Cardiac muscle cell (in vitro differentiated cells and primary cell): ENCODE measurements around the gene ASS1. TPM values are rescaled to one million over a fixed set of nuclear protein-coding genes. Genes with fewer than 3 reads are reported as not detected.

Experiments
- DNase-seq, 2 donors: peaks; one replicate each; pipeline versions ENCODE4 v3.0.0 to v3.0.0-alpha.2; 2010 to 2017; ENCODE audit warnings: low read depth in 1 of 2, low spot score in 1 of 2
- H3K27ac ChIP-seq: fragments of 200-600 bp; sonication (generic); 2 replicates; pipeline ENCODE4 v1.5.1; 2016
- H3K27me3 ChIP-seq: fragments of 200-600 bp; sonication (generic); 2 replicates; pipeline ENCODE4 v1.6.0; 2016; ENCODE audit warnings: control low read depth
- H3K36me3 ChIP-seq: fragments of 200-600 bp; sonication (generic); 2 replicates; pipeline ENCODE4 v1.5.1; 2016; ENCODE audit warnings: control low read depth
- H3K4me1 ChIP-seq: fragments of 200-600 bp; sonication (generic); 2 replicates; pipeline ENCODE4 v1.8.1; 2017; ENCODE audit warnings: low read depth, mild to moderate bottlenecking, mixed run types
- H3K4me3 ChIP-seq: fragments of 200-600 bp; sonication (generic); 2 replicates; pipeline ENCODE4 v1.5.1; 2016; ENCODE audit warnings: mild to moderate bottlenecking
- H3K9me3 ChIP-seq: fragments of 200-600 bp; sonication (generic); 2 replicates; pipeline ENCODE4 v1.5.1; 2017; ENCODE audit warnings: low read depth, mild to moderate bottlenecking, control low read depth
- polyA plus RNA-seq: library from polyadenylated mRNA; unstranded; fragments of >200 nt; fragmentation: Nextera tagmentation; extraction: Ambion mirVana; gene quantifications from 2 replicates; pipeline ENCODE4 v1.2.1, GENCODE V29; 2016
- total RNA-seq: library from RNA; depleted of rRNA; stranded (reverse); fragments of >200 nt; gene quantifications from 2 replicates; pipeline ENCODE4 v1.2.3, GENCODE V29; 2016
- TF ChIP-seq, protein P1 (sequence below): IDR thresholded peaks from 2 replicates; pipeline ENCODE4 v1.5.1; 2012; ENCODE audit warnings: low read depth, mild to moderate bottlenecking, low read length

The ASS1 gene
- total and polyA plus RNA-seq, 2 experiments from 2014 or later = 59.3 to 83.8 TPM

DNA sequence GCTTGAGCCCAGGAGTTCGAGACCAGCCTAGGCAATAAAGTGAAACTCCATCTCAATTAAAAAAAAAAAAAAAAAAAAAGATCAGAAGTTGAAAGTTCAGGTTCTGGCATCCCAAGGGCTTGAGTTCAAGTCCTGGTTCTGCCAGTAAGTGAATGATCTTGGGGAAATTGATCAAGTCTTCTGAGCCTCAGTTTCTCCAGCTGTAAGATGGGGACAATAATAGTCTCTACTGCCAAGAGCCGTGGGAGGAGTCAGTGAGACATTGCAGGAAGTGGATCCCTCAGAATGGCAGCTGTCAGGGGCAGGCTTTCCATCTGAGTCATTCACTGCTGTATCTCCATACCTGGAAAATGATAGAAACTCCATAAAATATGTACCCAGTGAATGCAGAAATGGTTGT, 96.8 kb downstream of the ASS1 start:
- H3K36me3 ChIP-seq = no peaks in the 10 kb centered on the region
- H3K4me1 ChIP-seq = peaks cover under 1% of the 10 kb centered on the region
- H3K9me3 ChIP-seq = no peaks in the 10 kb centered on the region
- DNase-seq = no peak
- TF ChIP-seq, protein P1, sequence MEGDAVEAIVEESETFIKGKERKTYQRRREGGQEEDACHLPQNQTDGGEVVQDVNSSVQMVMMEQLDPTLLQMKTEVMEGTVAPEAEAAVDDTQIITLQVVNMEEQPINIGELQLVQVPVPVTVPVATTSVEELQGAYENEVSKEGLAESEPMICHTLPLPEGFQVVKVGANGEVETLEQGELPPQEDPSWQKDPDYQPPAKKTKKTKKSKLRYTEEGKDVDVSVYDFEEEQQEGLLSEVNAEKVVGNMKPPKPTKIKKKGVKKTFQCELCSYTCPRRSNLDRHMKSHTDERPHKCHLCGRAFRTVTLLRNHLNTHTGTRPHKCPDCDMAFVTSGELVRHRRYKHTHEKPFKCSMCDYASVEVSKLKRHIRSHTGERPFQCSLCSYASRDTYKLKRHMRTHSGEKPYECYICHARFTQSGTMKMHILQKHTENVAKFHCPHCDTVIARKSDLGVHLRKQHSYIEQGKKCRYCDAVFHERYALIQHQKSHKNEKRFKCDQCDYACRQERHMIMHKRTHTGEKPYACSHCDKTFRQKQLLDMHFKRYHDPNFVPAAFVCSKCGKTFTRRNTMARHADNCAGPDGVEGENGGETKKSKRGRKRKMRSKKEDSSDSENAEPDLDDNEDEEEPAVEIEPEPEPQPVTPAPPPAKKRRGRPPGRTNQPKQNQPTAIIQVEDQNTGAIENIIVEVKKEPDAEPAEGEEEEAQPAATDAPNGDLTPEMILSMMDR = no peak
- no peak overlapping the region for H3K27ac ChIP-seq
- no peak overlapping the region for H3K4me3 ChIP-seq
- peaks cover 7% of the 10 kb centered on the region for H3K27me3 ChIP-seq

DNA sequence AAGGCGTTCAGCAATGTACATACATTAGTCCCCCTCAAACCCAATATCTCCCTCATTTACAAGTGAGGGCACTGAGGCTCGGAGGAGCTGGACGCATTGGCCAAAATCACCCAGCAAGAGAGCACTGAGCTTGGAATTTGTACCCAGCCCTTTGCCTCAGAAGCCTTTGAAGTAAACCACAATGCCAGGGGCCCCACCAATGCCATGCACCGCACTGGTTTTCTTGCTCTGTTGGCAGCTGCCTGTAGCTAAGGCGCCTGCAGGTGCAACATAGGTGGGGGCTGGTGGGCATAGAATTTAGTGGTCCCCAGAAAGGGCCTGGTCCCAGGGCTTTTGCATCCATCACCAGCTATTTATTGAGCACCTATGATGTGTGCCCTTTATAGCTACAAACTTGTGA, 97.3 kb downstream of the ASS1 start:
- Histone ChIP-seq H3K36me3 (no peaks in the 10 kb centered on the region), H3K9me3 (no peaks in the 10 kb centered on the region), H3K27ac (no peak overlapping the region), H3K4me1 (no peaks in the 10 kb centered on the region), H3K27me3 (peaks cover 7% of the 10 kb centered on the region), H3K4me3 (no peak overlapping the region)
- TF ChIP-seq, protein P1 = no peak
- no peak for DNase-seq

DNA sequence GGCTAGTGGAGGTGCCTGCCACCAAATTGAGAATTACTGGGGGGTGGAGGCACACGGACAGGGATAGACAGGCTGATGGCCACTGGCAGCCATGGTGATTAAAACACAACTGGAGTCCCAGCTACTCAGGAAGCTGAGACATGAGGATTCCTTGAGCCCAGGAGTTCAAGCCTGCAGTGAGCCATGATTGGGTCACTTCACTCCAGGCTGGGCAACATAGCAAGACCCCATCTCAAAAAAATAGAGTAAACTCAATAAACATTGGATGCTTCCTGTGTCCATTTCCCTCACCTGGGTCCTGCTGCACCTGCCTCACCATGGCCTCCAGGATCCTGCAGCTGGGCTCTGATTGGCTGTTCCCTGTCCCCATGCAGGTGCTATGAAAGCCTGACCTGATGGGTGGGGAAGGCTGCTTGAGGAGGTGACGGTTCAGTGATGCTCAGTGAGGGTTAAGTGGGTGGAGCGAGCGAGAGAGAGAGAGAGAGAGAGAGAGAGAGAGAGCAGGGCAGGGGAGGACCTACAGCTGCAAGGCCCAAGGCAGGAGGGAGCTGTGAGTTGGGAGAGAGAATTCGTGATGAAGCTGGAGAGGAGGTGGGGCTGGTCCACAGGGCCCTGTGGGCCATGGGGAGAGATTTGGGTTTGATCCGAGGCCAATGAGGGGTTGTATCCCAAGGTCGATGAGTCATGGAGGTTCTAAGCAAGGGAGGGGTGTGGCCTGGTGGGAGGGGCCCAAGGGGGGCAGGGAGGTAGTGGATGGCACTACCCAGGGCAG, 97.9 kb downstream of the ASS1 start:
- Histone ChIP-seq H3K9me3 (no peaks in the 10 kb centered on the region), H3K4me3 (no peak overlapping the region), H3K27me3 (peaks cover 7% of the 10 kb centered on the region), H3K36me3 (no peaks in the 10 kb centered on the region), H3K27ac (no peak overlapping the region), H3K4me1 (no peaks in the 10 kb centered on the region)
- TF ChIP-seq, protein P1 = no peak
- DNase-seq = no peak

DNA sequence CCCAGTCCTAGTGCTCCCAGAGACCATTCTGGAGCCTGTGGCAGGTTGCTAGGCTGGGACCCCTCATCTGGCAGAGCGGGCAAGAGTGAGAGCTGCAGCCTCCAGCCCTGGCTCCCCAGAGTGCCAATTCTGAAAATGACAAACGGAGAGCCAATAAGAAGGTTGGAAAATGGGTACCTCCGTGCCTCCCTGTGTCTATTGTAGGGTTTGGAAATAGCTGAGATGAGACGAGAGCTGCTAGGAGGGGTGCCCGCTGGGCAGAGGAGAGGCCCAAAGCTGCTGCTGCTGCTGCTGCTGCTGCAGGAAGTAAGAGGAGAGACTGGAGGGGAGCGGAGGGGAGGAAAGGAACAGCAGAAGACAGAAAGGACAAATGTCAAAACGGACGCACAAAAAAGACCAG, 98.6 kb downstream of the ASS1 start:
- no peaks in the 10 kb centered on the region for H3K9me3 ChIP-seq
- TF ChIP-seq, protein P1 = no peak
- H3K4me3 ChIP-seq = no peak overlapping the region
- peaks cover 7% of the 10 kb centered on the region for H3K27me3 ChIP-seq
- H3K4me1 ChIP-seq = no peaks in the 10 kb centered on the region
- no peak for DNase-seq
- no peaks in the 10 kb centered on the region for H3K36me3 ChIP-seq
- H3K27ac ChIP-seq = no peak overlapping the region

DNA sequence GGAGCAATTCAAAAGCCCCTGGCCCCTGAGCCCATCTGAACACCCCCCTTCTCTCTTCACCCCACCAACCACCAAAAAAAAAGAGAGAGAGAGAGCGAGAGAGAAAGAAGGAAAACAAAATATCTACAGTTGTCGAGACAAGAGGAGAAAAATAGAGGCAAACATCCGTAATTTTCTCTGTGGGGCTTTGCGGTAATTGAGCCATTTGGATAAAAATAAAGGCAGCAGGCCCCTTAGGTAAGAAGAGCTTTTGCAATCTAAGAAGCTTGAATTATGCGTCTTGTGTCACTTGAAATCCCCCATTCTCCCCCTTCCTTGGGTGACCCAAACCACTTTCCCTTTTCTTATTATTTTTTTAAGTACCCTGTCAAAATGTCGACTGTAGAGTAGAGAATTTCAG, 99.1 kb downstream of the ASS1 start:
- DNase-seq = no peak
- TF ChIP-seq, protein P1 = no peak
- H3K9me3 ChIP-seq = no peaks in the 10 kb centered on the region
- H3K27me3 ChIP-seq = peaks cover 7% of the 10 kb centered on the region
- H3K27ac ChIP-seq = no peak overlapping the region
- H3K4me1 ChIP-seq = no peaks in the 10 kb centered on the region
- no peaks in the 10 kb centered on the region for H3K36me3 ChIP-seq
- H3K4me3 ChIP-seq = no peak overlapping the region
